ENCODE data around the gene SPARC.
A peak's percentile ranks its signal among the peaks of the same experiment; 100 is the strongest.

Gene SPARC

GRCh38 chr5:151628112-151628823, 58.4 kb downstream of the SPARC start:
- Histone ChIP-seq H3K9me3 (ENCODE audit: control insufficient read depth, low read length) (no peaks in the 10 kb centered on the region), H3K27ac (ENCODE audit: low read length, poor library complexity, severe bottlenecking) (peak overlapping the region; percentile 63), H2AK5ac (ENCODE audit: low read length, severe bottlenecking) (no peak overlapping the region), H2BK12ac (ENCODE audit: low read length in 2 of 2) (no peak overlapping the region), H2BK15ac (ENCODE audit: low read depth, poor library complexity, severe bottlenecking) (no peak overlapping the region), H3K36me3 (ENCODE audit: control insufficient read depth in 1 of 2, insufficient read depth in 2 of 2, low read depth in 1 of 2, low read length in 2 of 2) (no peaks in the 10 kb centered on the region), H3K4me1 (ENCODE audit: control insufficient read depth, insufficient read depth, low read depth, low read length) (peaks cover 21% of the 10 kb centered on the region), H3K14ac (ENCODE audit: low read length in 2 of 2) (no peak overlapping the region), H4K8ac (ENCODE audit: low read length) (no peak overlapping the region), H3K18ac (ENCODE audit: low read depth in 1 of 2, low read length in 2 of 2) (no peak overlapping the region), H3K27me3 (ENCODE audit: control insufficient read depth in 1 of 2, insufficient read depth in 1 of 2, low read length in 2 of 2) (peaks cover 0 to 2% of the 10 kb centered on the region in 2 experiments), H3K23ac (ENCODE audit: low read length in 2 of 2) (no peak overlapping the region), H3K4ac (ENCODE audit: low read depth in 1 of 2, low read length in 2 of 2) (no peak overlapping the region), H4K91ac (ENCODE audit: low read length) (no peak overlapping the region), H3K9ac (ENCODE audit: low read length) (no peak overlapping the region), H2BK5ac (ENCODE audit: low read depth, low read length, poor library complexity, severe bottlenecking) (no peak overlapping the region), H3K4me2 (ENCODE audit: low read length, poor library complexity, severe bottlenecking) (no peak overlapping the region), H3K79me1 (replicated peaks; ENCODE audit: low read length, poor library complexity, severe bottlenecking) (no peaks in the 10 kb centered on the region), H2AFZ (ENCODE audit: low read depth, low read length) (peak overlapping the region; percentile 6), H2BK120ac (ENCODE audit: low read depth, low read length) (no peak overlapping the region), H3K4me3 (ENCODE audit: insufficient read depth in 1 of 2, low read depth in 1 of 2, low read length in 2 of 2) (no peak overlapping the region)
- no peak for DNase-seq
- 88% methylated on average over 5 of the region's 7 CpGs for WGBS

GRCh38 chr5:151627650-151628049, 59.1 kb downstream of the SPARC start:
- Histone ChIP-seq H3K27me3 (ENCODE audit: control insufficient read depth in 1 of 2, insufficient read depth in 1 of 2, low read length in 2 of 2) (no peaks in the 10 kb centered on the region), H3K4me2 (ENCODE audit: low read length, poor library complexity, severe bottlenecking) (no peak overlapping the region), H2AK5ac (ENCODE audit: low read length, severe bottlenecking) (no peak overlapping the region), H3K18ac (ENCODE audit: low read depth in 1 of 2, low read length in 2 of 2) (no peak overlapping the region), H3K36me3 (ENCODE audit: control insufficient read depth in 1 of 2, insufficient read depth in 2 of 2, low read depth in 1 of 2, low read length in 2 of 2) (no peaks in the 10 kb centered on the region), H3K14ac (ENCODE audit: low read length in 2 of 2) (no peak overlapping the region), H3K79me1 (replicated peaks; ENCODE audit: low read length, poor library complexity, severe bottlenecking) (no peaks in the 10 kb centered on the region), H3K9ac (ENCODE audit: low read length) (no peak overlapping the region), H4K91ac (ENCODE audit: low read length) (no peak overlapping the region), H3K4me3 (ENCODE audit: insufficient read depth in 1 of 2, low read depth in 1 of 2, low read length in 2 of 2) (no peak overlapping the region), H3K4me1 (ENCODE audit: control insufficient read depth, insufficient read depth, low read depth, low read length) (peaks cover 22% of the 10 kb centered on the region), H4K8ac (ENCODE audit: low read length) (no peak overlapping the region), H3K9me3 (ENCODE audit: control insufficient read depth, low read length) (no peaks in the 10 kb centered on the region), H2BK15ac (ENCODE audit: low read depth, poor library complexity, severe bottlenecking) (no peak overlapping the region), H3K4ac (ENCODE audit: low read depth in 1 of 2, low read length in 2 of 2) (no peak overlapping the region), H3K27ac (ENCODE audit: low read length, poor library complexity, severe bottlenecking) (no peak overlapping the region), H2AFZ (ENCODE audit: low read depth, low read length) (no peak overlapping the region), H2BK12ac (ENCODE audit: low read length in 2 of 2) (no peak overlapping the region), H2BK5ac (ENCODE audit: low read depth, low read length, poor library complexity, severe bottlenecking) (no peak overlapping the region), H3K23ac (ENCODE audit: low read length in 2 of 2) (no peak overlapping the region), H2BK120ac (ENCODE audit: low read depth, low read length) (no peak overlapping the region)
- no peak for DNase-seq
- WGBS: 87% methylated on average over 6 of the region's 6 CpGs

DNA sequence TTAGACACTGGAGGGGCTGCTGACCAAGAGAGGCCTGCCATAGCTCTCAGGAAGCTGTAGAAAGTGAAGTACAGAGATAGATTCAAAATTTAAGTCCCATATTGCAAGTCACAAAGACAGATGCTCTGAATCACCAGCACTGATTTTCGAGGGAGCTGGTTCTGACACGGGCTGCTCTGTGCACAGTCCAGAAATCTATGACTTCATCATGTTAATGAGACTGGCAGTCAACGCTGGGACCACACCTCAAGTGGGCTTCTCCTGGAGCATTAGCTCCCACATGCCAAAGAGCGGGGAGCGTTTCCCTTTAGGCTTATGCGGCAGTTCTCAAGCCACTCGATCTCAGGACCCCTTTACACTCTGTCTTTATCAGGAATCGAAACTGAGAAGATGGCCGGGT, 61.4 kb downstream of the SPARC start:
- no peak overlapping the region for H3K4ac ChIP-seq (ENCODE audit: low read depth in 1 of 2, low read length in 2 of 2)
- no peak overlapping the region for H2BK120ac ChIP-seq (ENCODE audit: low read depth, low read length)
- no peak overlapping the region for H3K14ac ChIP-seq (ENCODE audit: low read length in 2 of 2)
- no peak overlapping the region for H2AFZ ChIP-seq (ENCODE audit: low read depth, low read length)
- no peaks in the 10 kb centered on the region for H3K79me1 ChIP-seq (replicated peaks; ENCODE audit: low read length, poor library complexity, severe bottlenecking)
- H4K8ac ChIP-seq (ENCODE audit: low read length): no peak overlapping the region
- H2BK15ac ChIP-seq (ENCODE audit: low read depth, poor library complexity, severe bottlenecking): no peak overlapping the region
- 88% methylated on average over 9 of the region's 9 CpGs for WGBS
- no peak overlapping the region for H2BK5ac ChIP-seq (ENCODE audit: low read depth, low read length, poor library complexity, severe bottlenecking)
- H3K4me2 ChIP-seq (ENCODE audit: low read length, poor library complexity, severe bottlenecking): no peak overlapping the region
- H3K27ac ChIP-seq (ENCODE audit: low read length, poor library complexity, severe bottlenecking): no peak overlapping the region
- no peak overlapping the region for H4K91ac ChIP-seq (ENCODE audit: low read length)
- H2AK5ac ChIP-seq (ENCODE audit: low read length, severe bottlenecking): no peak overlapping the region
- H3K18ac ChIP-seq (ENCODE audit: low read depth in 1 of 2, low read length in 2 of 2): no peak overlapping the region
- no peak for DNase-seq
- no peak overlapping the region for H3K9ac ChIP-seq (ENCODE audit: low read length)
- H2BK12ac ChIP-seq (ENCODE audit: low read length in 2 of 2): no peak overlapping the region
- no peaks in the 10 kb centered on the region for H3K9me3 ChIP-seq (ENCODE audit: control insufficient read depth, low read length)
- H3K36me3 ChIP-seq (ENCODE audit: control insufficient read depth in 1 of 2, insufficient read depth in 2 of 2, low read depth in 1 of 2, low read length in 2 of 2): no peaks in the 10 kb centered on the region
- no peak overlapping the region for H3K23ac ChIP-seq (ENCODE audit: low read length in 2 of 2)
- H3K4me3 ChIP-seq (ENCODE audit: insufficient read depth in 1 of 2, low read depth in 1 of 2, low read length in 2 of 2): no peak overlapping the region
- peaks cover 0 to 20% of the 10 kb centered on the region in 2 experiments for H3K27me3 ChIP-seq (ENCODE audit: control insufficient read depth in 1 of 2, insufficient read depth in 1 of 2, low read length in 2 of 2)
- H3K4me1 ChIP-seq (ENCODE audit: control insufficient read depth, insufficient read depth, low read depth, low read length): peaks cover 20% of the 10 kb centered on the region

DNA sequence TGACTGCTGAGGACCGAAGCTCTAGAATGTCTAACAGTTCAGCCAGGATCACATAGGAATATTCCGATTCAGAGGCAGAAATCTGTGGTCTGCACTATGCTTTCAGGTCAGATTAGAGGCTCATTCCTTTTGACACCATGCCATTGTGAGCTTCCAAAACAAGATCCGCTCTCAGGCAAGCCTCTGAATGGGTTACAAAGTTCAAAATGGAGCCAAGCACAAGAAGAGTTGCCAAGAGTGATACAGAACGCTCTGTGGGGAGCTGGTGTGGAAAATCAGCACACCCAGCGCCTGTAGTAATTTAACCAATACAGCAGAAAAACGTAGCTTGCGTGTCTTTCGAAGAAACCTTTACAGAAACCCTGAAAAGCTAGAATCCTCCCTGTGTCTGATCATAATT, 62.2 kb downstream of the SPARC start:
- Histone ChIP-seq H3K14ac (ENCODE audit: low read length in 2 of 2) (no peak overlapping the region), H2BK15ac (ENCODE audit: low read depth, poor library complexity, severe bottlenecking) (no peak overlapping the region), H3K23ac (ENCODE audit: low read length in 2 of 2) (no peak overlapping the region), H4K8ac (ENCODE audit: low read length) (no peak overlapping the region), H3K27ac (ENCODE audit: low read length, poor library complexity, severe bottlenecking) (no peak overlapping the region), H2BK12ac (ENCODE audit: low read length in 2 of 2) (no peak overlapping the region), H3K79me1 (replicated peaks; ENCODE audit: low read length, poor library complexity, severe bottlenecking) (no peaks in the 10 kb centered on the region), H3K18ac (ENCODE audit: low read depth in 1 of 2, low read length in 2 of 2) (no peak overlapping the region), H3K4me2 (ENCODE audit: low read length, poor library complexity, severe bottlenecking) (no peak overlapping the region), H3K4me3 (ENCODE audit: insufficient read depth in 1 of 2, low read depth in 1 of 2, low read length in 2 of 2) (peak overlapping the region in 1 of 2 experiments; percentile 4), H2AFZ (ENCODE audit: low read depth, low read length) (no peak overlapping the region), H2BK120ac (ENCODE audit: low read depth, low read length) (no peak overlapping the region), H2AK5ac (ENCODE audit: low read length, severe bottlenecking) (no peak overlapping the region), H3K36me3 (ENCODE audit: control insufficient read depth in 1 of 2, insufficient read depth in 2 of 2, low read depth in 1 of 2, low read length in 2 of 2) (no peaks in the 10 kb centered on the region), H3K4me1 (ENCODE audit: control insufficient read depth, insufficient read depth, low read depth, low read length) (peaks cover 27% of the 10 kb centered on the region), H3K4ac (ENCODE audit: low read depth in 1 of 2, low read length in 2 of 2) (no peak overlapping the region), H4K91ac (ENCODE audit: low read length) (no peak overlapping the region), H3K9me3 (ENCODE audit: control insufficient read depth, low read length) (no peaks in the 10 kb centered on the region), H3K27me3 (ENCODE audit: control insufficient read depth in 1 of 2, insufficient read depth in 1 of 2, low read length in 2 of 2) (peaks cover 0 to 28% of the 10 kb centered on the region in 2 experiments), H2BK5ac (ENCODE audit: low read depth, low read length, poor library complexity, severe bottlenecking) (no peak overlapping the region), H3K9ac (ENCODE audit: low read length) (peak overlapping the region; percentile 2)
- WGBS: 74% methylated on average over 5 of the region's 8 CpGs
- no peak for DNase-seq

Data from mesenchymal stem cell (in vitro differentiated cells and primary cell).